ENCODE measurements around the gene SEMA3D. TPM values are rescaled to one million over a fixed set of nuclear protein-coding genes. Genes with fewer than 3 reads are reported as not detected.

The SEMA3D gene
- total RNA-seq, 6 experiments from 2014 or later, result 0.18 to 1.3 (median 0.30) TPM

DNA sequence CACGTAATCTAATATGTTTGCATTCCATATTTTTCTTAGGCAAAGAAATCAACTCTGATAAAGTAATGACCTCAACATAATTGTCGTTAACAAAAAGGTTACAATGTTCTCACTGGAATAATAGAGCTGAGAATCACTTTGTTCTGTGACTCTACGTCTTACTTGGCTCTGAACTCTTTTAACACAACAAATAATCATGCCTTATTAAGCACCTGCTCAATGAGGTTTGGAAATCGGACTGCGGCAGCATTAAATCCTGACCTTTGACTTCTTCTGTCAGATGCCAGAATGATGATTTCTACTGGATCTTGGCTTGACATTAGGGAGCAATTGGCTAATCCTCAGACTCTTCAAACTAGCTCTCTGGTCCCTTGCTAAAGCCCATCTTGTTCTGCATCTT lies 233.6 kb downstream of the SEMA3D start:
- Histone ChIP-seq H3K9me3 (no peaks in the 10 kb centered on the region), H3K4me3 (no peak overlapping the region), H3K36me3 (no peaks in the 10 kb centered on the region), H3K27me3 (no peaks in the 10 kb centered on the region), H3K4me1 (no peaks in the 10 kb centered on the region), H3K27ac (no peak overlapping the region)
- WGBS (ENCODE audit: insufficient coverage, low coverage, low lambda C conversion rate, missing lambda C conversion rate), result 19% methylated on average over 5 of the region's 5 CpGs
- intact Hi-C loops (cut with DNase I), result no loop called here
- DNase-seq (no peak), ATAC-seq (peak in 3 of 4 donors; percentile 36 to 68 (median 60))
- TF ChIP-seq, protein P1, sequence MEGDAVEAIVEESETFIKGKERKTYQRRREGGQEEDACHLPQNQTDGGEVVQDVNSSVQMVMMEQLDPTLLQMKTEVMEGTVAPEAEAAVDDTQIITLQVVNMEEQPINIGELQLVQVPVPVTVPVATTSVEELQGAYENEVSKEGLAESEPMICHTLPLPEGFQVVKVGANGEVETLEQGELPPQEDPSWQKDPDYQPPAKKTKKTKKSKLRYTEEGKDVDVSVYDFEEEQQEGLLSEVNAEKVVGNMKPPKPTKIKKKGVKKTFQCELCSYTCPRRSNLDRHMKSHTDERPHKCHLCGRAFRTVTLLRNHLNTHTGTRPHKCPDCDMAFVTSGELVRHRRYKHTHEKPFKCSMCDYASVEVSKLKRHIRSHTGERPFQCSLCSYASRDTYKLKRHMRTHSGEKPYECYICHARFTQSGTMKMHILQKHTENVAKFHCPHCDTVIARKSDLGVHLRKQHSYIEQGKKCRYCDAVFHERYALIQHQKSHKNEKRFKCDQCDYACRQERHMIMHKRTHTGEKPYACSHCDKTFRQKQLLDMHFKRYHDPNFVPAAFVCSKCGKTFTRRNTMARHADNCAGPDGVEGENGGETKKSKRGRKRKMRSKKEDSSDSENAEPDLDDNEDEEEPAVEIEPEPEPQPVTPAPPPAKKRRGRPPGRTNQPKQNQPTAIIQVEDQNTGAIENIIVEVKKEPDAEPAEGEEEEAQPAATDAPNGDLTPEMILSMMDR (IDR thresholded peaks at IDR 0.05), result no peak
- no peak for TF ChIP-seq POLR2A (IDR thresholded peaks at IDR 0.05)

DNA sequence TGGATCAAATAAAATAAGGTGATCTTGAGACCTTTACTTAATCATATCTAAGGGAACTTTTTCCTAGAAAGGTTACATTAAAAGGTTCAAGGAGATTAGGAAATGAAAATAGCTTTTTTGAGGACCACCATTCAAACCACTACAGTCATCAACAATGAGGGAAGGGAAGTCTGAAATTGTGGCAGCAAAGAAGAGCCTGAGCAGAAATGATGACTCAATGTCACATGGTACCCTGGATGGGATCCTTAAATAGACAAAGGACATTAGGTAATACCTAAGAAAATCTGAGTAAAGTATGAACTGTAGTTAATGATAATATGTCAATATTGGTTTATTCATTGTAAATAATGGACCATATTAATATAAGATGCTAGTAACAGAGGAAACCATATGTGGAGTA lies 236.0 kb downstream of the SEMA3D start:
- no peaks in the 10 kb centered on the region for H3K4me1 ChIP-seq
- no peaks in the 10 kb centered on the region for H3K27me3 ChIP-seq
- intact Hi-C loops (cut with DNase I), result no loop called here
- no peak for ATAC-seq
- no peak for TF ChIP-seq POLR2A (IDR thresholded peaks at IDR 0.05)
- TF ChIP-seq, protein P1 (IDR thresholded peaks at IDR 0.05), result no peak
- no peaks in the 10 kb centered on the region for H3K36me3 ChIP-seq
- no peaks in the 10 kb centered on the region for H3K9me3 ChIP-seq
- no peak overlapping the region for H3K4me3 ChIP-seq
- no peak for DNase-seq
- no peak overlapping the region for H3K27ac ChIP-seq

DNA sequence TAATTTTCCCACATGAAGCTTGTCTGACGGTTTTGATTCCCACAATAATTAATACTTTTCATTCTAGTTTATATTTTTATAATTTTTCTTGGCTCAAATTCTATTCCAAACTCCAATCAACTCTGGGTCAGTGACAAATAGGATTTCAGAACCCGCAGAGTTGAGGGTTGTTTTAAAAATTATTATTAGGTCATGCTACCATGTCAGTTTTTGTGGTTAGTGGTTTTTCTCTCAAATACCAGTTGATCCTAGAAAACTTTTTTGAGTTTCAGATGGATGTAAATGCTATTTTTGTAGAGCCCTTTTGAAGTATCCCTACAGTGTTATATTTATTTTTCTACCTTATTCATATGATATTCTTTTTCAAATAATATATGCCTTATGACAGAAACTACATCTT lies 237.4 kb downstream of the SEMA3D start:
- DNase-seq (no peak), ATAC-seq (no peak)
- WGBS (ENCODE audit: insufficient coverage, low coverage, low lambda C conversion rate, missing lambda C conversion rate), result 53% methylated on average over 2 of the region's 2 CpGs
- TF ChIP-seq, protein P1 (IDR thresholded peaks at IDR 0.05), result no peak
- TF ChIP-seq POLR2A (IDR thresholded peaks at IDR 0.05), result no peak
- H3K27me3 ChIP-seq, result no peaks in the 10 kb centered on the region
- H3K27ac ChIP-seq, result no peak overlapping the region
- intact Hi-C loops (cut with DNase I), result no loop called here
- no peaks in the 10 kb centered on the region for H3K9me3 ChIP-seq
- H3K4me3 ChIP-seq, result no peak overlapping the region
- no peaks in the 10 kb centered on the region for H3K36me3 ChIP-seq
- no peaks in the 10 kb centered on the region for H3K4me1 ChIP-seq

DNA sequence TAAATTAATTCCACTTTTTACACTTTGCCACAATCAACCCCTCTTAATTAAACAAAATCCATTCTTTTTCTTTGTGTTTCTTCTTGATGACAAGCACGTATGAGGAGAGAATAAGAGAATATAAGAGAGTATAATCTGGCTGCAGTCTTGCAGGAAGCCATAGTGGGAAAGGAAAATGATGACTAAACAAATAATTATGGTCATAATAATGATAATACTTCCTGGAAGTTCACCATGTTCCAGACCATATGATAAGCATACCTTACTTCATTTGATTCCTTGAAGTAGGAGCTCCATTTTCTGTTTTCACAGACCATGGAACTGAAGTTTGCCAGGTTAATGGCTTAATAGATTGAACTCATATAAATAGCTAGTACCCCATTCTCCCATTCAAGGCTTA lies 237.8 kb downstream of the SEMA3D start:
- Histone ChIP-seq H3K27ac (no peak overlapping the region), H3K9me3 (no peaks in the 10 kb centered on the region), H3K4me1 (no peaks in the 10 kb centered on the region), H3K4me3 (no peak overlapping the region), H3K36me3 (no peaks in the 10 kb centered on the region), H3K27me3 (no peaks in the 10 kb centered on the region)
- intact Hi-C loops (cut with DNase I), result no loop called here
- WGBS (ENCODE audit: insufficient coverage, low coverage, low lambda C conversion rate, missing lambda C conversion rate), result 18% methylated on average over 1 of the region's 1 CpG
- DNase-seq, result no peak
- no peak for ATAC-seq
- TF ChIP-seq, protein P1 (IDR thresholded peaks at IDR 0.05), result no peak
- no peak for TF ChIP-seq POLR2A (IDR thresholded peaks at IDR 0.05)

DNA sequence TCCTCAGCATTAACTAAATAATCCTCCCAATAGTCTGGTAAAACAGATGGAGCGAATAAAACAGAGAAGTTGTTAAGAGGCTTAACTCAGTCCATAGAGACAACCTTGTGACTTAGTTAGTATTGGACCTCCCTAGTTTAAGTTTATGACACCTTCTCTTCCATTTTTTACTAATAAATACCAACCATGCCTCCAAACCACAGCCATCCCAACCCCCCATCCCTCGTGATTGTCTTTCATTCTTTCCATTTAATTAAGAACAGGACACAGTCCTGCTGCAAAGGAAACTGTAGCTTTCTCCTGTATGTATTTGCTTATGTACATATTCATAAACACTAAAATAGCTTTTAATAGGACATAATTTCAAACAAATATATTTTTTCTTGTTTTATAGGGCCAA lies 238.2 kb downstream of the SEMA3D start:
- ATAC-seq (no peak), DNase-seq (no peak)
- WGBS (ENCODE audit: insufficient coverage, low coverage, low lambda C conversion rate, missing lambda C conversion rate), result 62% methylated on average over 2 of the region's 2 CpGs
- TF ChIP-seq, protein P1 (IDR thresholded peaks at IDR 0.05), result no peak
- no peak for TF ChIP-seq POLR2A (IDR thresholded peaks at IDR 0.05)
- Histone ChIP-seq H3K4me3 (no peak overlapping the region), H3K4me1 (no peaks in the 10 kb centered on the region), H3K36me3 (no peaks in the 10 kb centered on the region), H3K27ac (no peak overlapping the region), H3K27me3 (no peaks in the 10 kb centered on the region), H3K9me3 (no peaks in the 10 kb centered on the region)
- intact Hi-C loops (cut with DNase I), result no loop called here
